ENCODE measurements around the gene RFX5. TPM values are rescaled to one million over a fixed set of nuclear protein-coding genes. Genes with fewer than 3 reads are reported as not detected.

Gene RFX5
- total and polyA plus RNA-seq, 2 donors (not counting 1 experiment from before 2014, with no cell fraction given) = 181 to 207 TPM

DNA sequence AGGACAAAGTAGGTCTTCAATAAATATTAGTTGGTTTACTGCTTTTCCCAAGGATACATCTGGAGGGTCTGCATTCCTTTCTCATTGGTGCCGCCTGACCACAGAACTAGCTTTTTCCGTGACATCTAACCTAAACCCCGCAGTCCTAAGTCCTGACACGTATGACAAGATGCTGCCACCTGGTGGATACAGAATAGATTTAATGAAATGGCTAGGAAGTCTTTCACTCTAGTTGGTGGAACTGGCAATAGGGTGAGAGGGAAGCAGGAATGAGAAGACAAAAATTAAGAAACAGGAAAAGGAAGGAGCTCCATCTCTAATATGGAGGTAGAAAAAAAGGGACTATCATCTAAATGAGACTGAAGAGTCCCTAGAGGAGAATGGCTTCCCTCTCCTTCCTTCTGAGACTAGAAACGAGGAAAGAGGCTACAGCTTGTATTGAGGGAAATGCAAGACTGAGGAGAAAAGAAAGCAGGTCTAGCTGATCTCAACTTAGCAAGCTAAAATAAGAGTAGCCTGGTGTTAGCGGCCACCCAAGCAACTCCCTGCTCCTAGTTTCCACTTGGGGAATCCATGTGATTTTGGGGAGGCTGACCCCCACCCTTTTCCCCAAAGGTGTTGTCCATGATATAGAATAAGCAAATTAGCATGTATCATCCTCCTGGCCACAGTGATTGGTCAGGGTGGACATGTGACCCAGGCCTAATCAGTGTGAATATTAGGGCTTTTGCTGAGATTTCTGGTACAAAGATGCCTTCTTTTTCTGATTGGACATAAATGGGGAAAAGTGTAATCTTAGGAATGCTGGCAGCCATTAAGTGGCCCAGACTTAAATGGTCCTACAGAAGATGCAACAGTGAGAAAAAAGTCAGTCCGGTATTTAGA is 5.9 kb downstream of the RFX5 start:
- ChIA-PET CTCF (interaction anchor here (0.6 to 9.8 kb wide), 33 partner anchors 10 to 979 kb away, joined by 3 to 239 read pairs (median 5); partner anchors contain the start of genes GABPB2, PI4KB, PSMB4 and PSMD4), POLR2A (interaction anchor here (0.6 to 2.1 kb wide), 5 partner anchors 12 to 65 kb away, joined by 3 to 7 read pairs (median 5); partner anchors contain the start of gene ZNF687)
- H3K27ac ChIP-seq (ENCODE audit: low read length in 2 of 2) = peak overlapping the region; percentile 21 to 99
- peak; percentile 82 for DNase-seq
- WGBS (ENCODE audit: insufficient coverage) = 58% methylated on average over 2 of the region's 7 CpGs
- H3K9me3 ChIP-seq (ENCODE audit: control extremely low read depth in 1 of 3, control insufficient read depth in 2 of 3, insufficient read depth in 1 of 3, low read length in 2 of 3) = no peaks in the 10 kb centered on the region
- H3K4me1 Mint-ChIP-seq = peaks cover 38% of the 10 kb centered on the region
- H3K4me3 ChIP-seq (ENCODE audit: control extremely low read depth in 1 of 5, extremely low read depth in 1 of 5, insufficient read depth in 1 of 5, low read depth in 2 of 5, low read length in 4 of 5) = no peak overlapping the region
- ATAC-seq (ENCODE audit: low read depth) = peak; percentile 83
- no peaks in the 10 kb centered on the region for H3K27me3 ChIP-seq (replicated peaks in 1 of 4; ENCODE audit: control extremely low read depth in 1 of 4, control insufficient read depth in 3 of 4, insufficient read depth in 4 of 4, low read length in 3 of 4)
- no peaks in the 10 kb centered on the region for H4K20me1 ChIP-seq (ENCODE audit: control insufficient read depth, insufficient read depth, low read length, poor library complexity, severe bottlenecking)
- TF ChIP-seq, protein P1, sequence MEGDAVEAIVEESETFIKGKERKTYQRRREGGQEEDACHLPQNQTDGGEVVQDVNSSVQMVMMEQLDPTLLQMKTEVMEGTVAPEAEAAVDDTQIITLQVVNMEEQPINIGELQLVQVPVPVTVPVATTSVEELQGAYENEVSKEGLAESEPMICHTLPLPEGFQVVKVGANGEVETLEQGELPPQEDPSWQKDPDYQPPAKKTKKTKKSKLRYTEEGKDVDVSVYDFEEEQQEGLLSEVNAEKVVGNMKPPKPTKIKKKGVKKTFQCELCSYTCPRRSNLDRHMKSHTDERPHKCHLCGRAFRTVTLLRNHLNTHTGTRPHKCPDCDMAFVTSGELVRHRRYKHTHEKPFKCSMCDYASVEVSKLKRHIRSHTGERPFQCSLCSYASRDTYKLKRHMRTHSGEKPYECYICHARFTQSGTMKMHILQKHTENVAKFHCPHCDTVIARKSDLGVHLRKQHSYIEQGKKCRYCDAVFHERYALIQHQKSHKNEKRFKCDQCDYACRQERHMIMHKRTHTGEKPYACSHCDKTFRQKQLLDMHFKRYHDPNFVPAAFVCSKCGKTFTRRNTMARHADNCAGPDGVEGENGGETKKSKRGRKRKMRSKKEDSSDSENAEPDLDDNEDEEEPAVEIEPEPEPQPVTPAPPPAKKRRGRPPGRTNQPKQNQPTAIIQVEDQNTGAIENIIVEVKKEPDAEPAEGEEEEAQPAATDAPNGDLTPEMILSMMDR (IDR thresholded peaks at IDR 0.05) = peak; percentile 85
- TF ChIP-seq EZH2 (IDR thresholded peaks at IDR 0.05; ENCODE audit: borderline replicate concordance, insufficient read depth, low read depth, low read length, poor library complexity, severe bottlenecking) = no peak
- peaks cover 3 to 44% of the 10 kb centered on the region in 2 experiments for H3K36me3 ChIP-seq (replicated peaks in 1 of 2; ENCODE audit: control extremely low read depth in 1 of 2, control insufficient read depth in 1 of 2, extremely low read depth in 1 of 2, insufficient read depth in 2 of 2, low read length in 1 of 2)
- no peak overlapping the region for H3K9ac ChIP-seq (ENCODE audit: low read length)
- no peaks in the 10 kb centered on the region for H3K27me3 Mint-ChIP-seq
- no peak overlapping the region for H2AFZ ChIP-seq (ENCODE audit: insufficient read depth, low read depth, low read length, poor library complexity, severe bottlenecking)
- no peak overlapping the region for H3K4me3 Mint-ChIP-seq
- H3K9me3 Mint-ChIP-seq (ENCODE audit: insufficient read depth) = no peaks in the 10 kb centered on the region
- peak overlapping the region; percentile 27 for H3K4me2 ChIP-seq (replicated peaks; ENCODE audit: low read depth, low read length, poor library complexity, severe bottlenecking)
- peaks cover 23% of the 10 kb centered on the region for H3K79me2 ChIP-seq (ENCODE audit: control insufficient read depth, insufficient read depth, low read length)
- H3K27ac Mint-ChIP-seq = peak overlapping the region; percentile 69
- intact Hi-C loops (cut with micrococcal nuclease) = loop anchor here (1.0 to 10.0 kb wide), 4 partner anchors 14 to 176 kb away; partner anchors contain the start of genes LYSMD1, PI4KB and SCNM1
- peaks cover 25% of the 10 kb centered on the region in 2 donors for H3K4me1 ChIP-seq (ENCODE audit: control insufficient read depth in 2 of 2, insufficient read depth in 2 of 2, low read length in 2 of 2)

DNA sequence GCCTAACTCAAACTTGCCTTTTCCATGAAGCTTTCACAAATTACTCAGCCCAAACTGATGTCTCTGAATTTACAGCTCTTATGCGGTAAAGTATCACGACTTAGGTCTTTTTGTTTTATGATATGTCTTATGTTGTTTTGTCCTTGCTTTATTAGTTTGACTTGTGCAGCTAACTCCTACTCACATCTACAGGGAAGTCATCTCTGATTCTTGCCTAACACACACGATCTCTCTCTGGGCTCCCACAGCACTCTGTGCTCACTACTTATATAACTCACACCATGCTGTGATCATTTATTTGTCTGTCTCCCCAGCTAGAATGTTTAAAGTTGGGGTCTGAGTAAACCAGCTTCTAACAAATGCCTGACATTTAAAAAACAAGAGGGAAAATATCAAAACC is 10.5 kb downstream of the RFX5 start:
- no peak overlapping the region for H3K4me3 Mint-ChIP-seq
- Histone ChIP-seq H4K20me1 (ENCODE audit: control insufficient read depth, insufficient read depth, low read length, poor library complexity, severe bottlenecking) (no peaks in the 10 kb centered on the region), H3K27ac (ENCODE audit: low read length in 2 of 2) (peak overlapping the region in 1 of 2 donors; percentile 6), H2AFZ (ENCODE audit: insufficient read depth, low read depth, low read length, poor library complexity, severe bottlenecking) (no peak overlapping the region), H3K4me2 (replicated peaks; ENCODE audit: low read depth, low read length, poor library complexity, severe bottlenecking) (no peak overlapping the region), H3K4me3 (ENCODE audit: control extremely low read depth in 1 of 5, extremely low read depth in 1 of 5, insufficient read depth in 1 of 5, low read depth in 2 of 5, low read length in 4 of 5) (no peak overlapping the region), H3K4me1 (ENCODE audit: control insufficient read depth in 2 of 2, insufficient read depth in 2 of 2, low read length in 2 of 2) (peaks cover 0 to 4% of the 10 kb centered on the region in 2 donors), H3K36me3 (replicated peaks in 1 of 2; ENCODE audit: control extremely low read depth in 1 of 2, control insufficient read depth in 1 of 2, extremely low read depth in 1 of 2, insufficient read depth in 2 of 2, low read length in 1 of 2) (peaks cover 0 to 2% of the 10 kb centered on the region in 2 experiments), H3K27me3 (replicated peaks in 1 of 4; ENCODE audit: control extremely low read depth in 1 of 4, control insufficient read depth in 3 of 4, insufficient read depth in 4 of 4, low read length in 3 of 4) (no peaks in the 10 kb centered on the region), H3K9me3 (ENCODE audit: control extremely low read depth in 1 of 3, control insufficient read depth in 2 of 3, insufficient read depth in 1 of 3, low read length in 2 of 3) (no peaks in the 10 kb centered on the region), H3K9ac (ENCODE audit: low read length) (no peak overlapping the region), H3K79me2 (ENCODE audit: control insufficient read depth, insufficient read depth, low read length) (peaks cover 5% of the 10 kb centered on the region)
- intact Hi-C loops (cut with micrococcal nuclease) = no loop called here
- ATAC-seq (ENCODE audit: low read depth) (no peak), DNase-seq (no peak)
- H3K4me1 Mint-ChIP-seq = peaks cover 10% of the 10 kb centered on the region
- H3K27me3 Mint-ChIP-seq = no peaks in the 10 kb centered on the region
- no peaks in the 10 kb centered on the region for H3K9me3 Mint-ChIP-seq (ENCODE audit: insufficient read depth)
- no CpG with 5 or more reads among the region's 3 CpGs for WGBS (ENCODE audit: insufficient coverage)
- TF ChIP-seq, protein P1 (IDR thresholded peaks at IDR 0.05) = no peak
- TF ChIP-seq EZH2 (IDR thresholded peaks at IDR 0.05; ENCODE audit: borderline replicate concordance, insufficient read depth, low read depth, low read length, poor library complexity, severe bottlenecking) = no peak
- ChIA-PET POLR2A (no interaction called here), CTCF (interaction anchor here (0.6 to 9.8 kb wide), 4 partner anchors 10 to 86 kb away, joined by 3 to 239 read pairs (median 4); partner anchors contain the start of gene RFX5)
- peak overlapping the region; percentile 64 for H3K27ac Mint-ChIP-seq

All from B cell (primary cell).